ENCODE results near the gene HPGD. TPM values are rescaled to one million over a fixed set of nuclear protein-coding genes. Genes with fewer than 3 reads are reported as not detected.

HPGD gene
- total and polyA plus RNA-seq, 2 of the 8 experiments (the other 6 are each of a cell fraction or from before 2014, with no cell fraction given): 1.1 to 1.3 TPM

GRCh38 chr4:174517502-174518445 is 4.5 kb downstream of the HPGD start:
- Histone ChIP-seq H3K9me3 (ENCODE audit: insufficient read depth in 2 of 2, low read depth in 1 of 2, low read length in 1 of 2) (no peaks in the 10 kb centered on the region), H3K27me3 (replicated peaks in 1 of 4; ENCODE audit: control insufficient read depth in 3 of 4, extremely low read depth in 1 of 4, insufficient read depth in 3 of 4, low read length in 3 of 4) (peaks cover 0 to 14% (median 11%) of the 10 kb centered on the region in 4 experiments; a peak in 5 of 7 replicates), H3K27ac (ENCODE audit: low read depth, low read length) (no peak overlapping the region), H3K79me2 (ENCODE audit: control insufficient read depth in 1 of 2, insufficient read depth in 2 of 2, low read length in 2 of 2) (no peaks in the 10 kb centered on the region), H2AK5ac (ENCODE audit: low read depth, low read length) (no peak overlapping the region), H3K36me3 (ENCODE audit: control insufficient read depth in 2 of 4, insufficient read depth in 4 of 4, low read length in 3 of 4) (no peaks in the 10 kb centered on the region), H2BK20ac (ENCODE audit: low read length) (no peak overlapping the region), H2AFZ (ENCODE audit: low read length) (no peak overlapping the region), H3K23ac (ENCODE audit: insufficient read length) (no peak overlapping the region), H3K79me1 (ENCODE audit: low read depth, low read length) (no peaks in the 10 kb centered on the region), H2BK5ac (ENCODE audit: low read depth, low read length) (no peak overlapping the region), H2BK120ac (replicated peaks; ENCODE audit: low read depth, low read length) (no peak overlapping the region), H3K4me1 (replicated peaks in 1 of 4; ENCODE audit: control insufficient read depth in 3 of 4, insufficient read depth in 4 of 4, low read length in 3 of 4) (peaks cover 0 to under 1% (median under 1%) of the 10 kb centered on the region in 4 experiments; a peak in 2 of 7 replicates), H3K18ac (ENCODE audit: extremely low read depth, low read length) (no peak overlapping the region), H3K4ac (replicated peaks; ENCODE audit: insufficient read length, low read depth, low read length) (no peak overlapping the region), H2BK12ac (ENCODE audit: low read depth, low read length) (no peak overlapping the region), H4K91ac (replicated peaks; ENCODE audit: insufficient read length, low read length) (no peak overlapping the region), H4K20me1 (replicated peaks in 1 of 2; ENCODE audit: control insufficient read depth in 1 of 2, insufficient read depth in 2 of 2, low read length in 2 of 2) (no peaks in the 10 kb centered on the region), H4K5ac (ENCODE audit: insufficient read length, low read depth, low read length) (no peak overlapping the region), H3K4me3 (ENCODE audit: extremely low read depth in 1 of 4, insufficient read depth in 2 of 4, low read depth in 3 of 4, low read length in 4 of 4) (no peak overlapping the region), H3K4me2 (ENCODE audit: insufficient read depth in 1 of 2, low read depth in 2 of 2, low read length in 2 of 2) (no peak overlapping the region), H2BK15ac (ENCODE audit: low read length) (no peak overlapping the region), H3K14ac (ENCODE audit: insufficient read length) (no peak overlapping the region), H4K8ac (ENCODE audit: extremely low read depth, insufficient read depth, low read length) (no peak overlapping the region), H3K56ac (replicated peaks; ENCODE audit: insufficient read length, low read depth, low read length) (no peak overlapping the region), H3K9ac (replicated peaks in 1 of 4; ENCODE audit: extremely low read depth in 1 of 4, low read depth in 3 of 4, low read length in 3 of 4) (no peak overlapping the region), H3K23me2 (ENCODE audit: low read depth, low read length) (peaks cover 11% of the 10 kb centered on the region; the same call in 1 of the 2 replicates)
- 91% methylated on average over 1 of the region's 1 CpG; no CpG with 5 or more reads in 1 of the 2 experiments for WGBS, 2 experiments (ENCODE audit: extremely low coverage in 1 of 2, insufficient coverage in 1 of 2, insufficient read length in 1 of 2, insufficient replicate concordance in 2 of 2, low coverage in 1 of 2, low lambda C conversion rate in 2 of 2, missing lambda C conversion rate in 1 of 2)
- no peak for DNase-seq (ENCODE audit: low read depth in 1 of 2, low spot score in 2 of 2)
- FAIRE-seq: no peak
- CTCF ChIA-PET (ENCODE audit: partially characterized antibody): interaction anchor here (0.9 kb wide), 1 partner anchor 23 kb away, joined by 3 read pairs; no protein-coding TSS in a partner anchor
- POLR2A ChIA-PET (ENCODE audit: partially characterized antibody): no interaction called here
- no peak for TF ChIP-seq CHD1 (IDR thresholded peaks at IDR 0.05; ENCODE audit: low read depth, low read length)
- no peak for TF ChIP-seq CTBP2 (IDR thresholded peaks at IDR 0.05; ENCODE audit: borderline replicate concordance, insufficient read depth, insufficient read length, low read length)
- no peak for TF ChIP-seq CEBPB (IDR thresholded peaks at IDR 0.05; ENCODE audit: low read depth, low read length)
- TF ChIP-seq SIN3A (conservative IDR thresholded peaks at IDR 0.05 in 1 of 2, IDR thresholded peaks at IDR 0.05 in 1 of 2; ENCODE audit: low read depth in 1 of 2, low read length in 2 of 2): no peak
- TF ChIP-seq CTCF (IDR thresholded peaks at IDR 0.05; ENCODE audit: control extremely low read depth in 1 of 3, insufficient read depth in 1 of 3, low read depth in 1 of 3, low read length in 3 of 3): no peak
- TF ChIP-seq POLR2AphosphoS5 (IDR thresholded peaks at IDR 0.05; ENCODE audit: low read depth, low read length): no peak
